ENCODE results near the gene KRTAP29-1. TPM values are rescaled to one million over a fixed set of nuclear protein-coding genes. Genes with fewer than 3 reads are reported as not detected.
"Not testable (repeated sequence)": the region's sequence is repeated elsewhere in the genome, so short reads cannot be mapped to it uniquely, and the experiment has no call there.

KRTAP29-1 gene, protein sequence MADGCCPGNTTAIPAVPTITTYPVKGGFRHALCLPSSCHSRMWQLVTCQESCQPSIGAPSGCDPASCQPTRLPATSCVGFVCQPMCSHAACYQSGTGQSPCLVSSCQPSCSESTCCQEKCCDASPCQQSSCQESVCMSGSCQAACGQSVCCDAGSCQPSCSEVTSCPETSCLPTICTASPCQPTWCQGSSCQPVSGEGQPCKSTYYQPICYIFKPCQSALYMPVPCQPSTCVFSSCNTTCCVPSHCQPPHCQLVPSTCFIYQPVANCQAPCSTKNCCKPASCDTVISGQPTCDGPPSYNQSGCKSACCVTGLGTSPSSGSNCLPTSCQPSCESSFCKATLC
- not detected for total RNA-seq

DNA sequence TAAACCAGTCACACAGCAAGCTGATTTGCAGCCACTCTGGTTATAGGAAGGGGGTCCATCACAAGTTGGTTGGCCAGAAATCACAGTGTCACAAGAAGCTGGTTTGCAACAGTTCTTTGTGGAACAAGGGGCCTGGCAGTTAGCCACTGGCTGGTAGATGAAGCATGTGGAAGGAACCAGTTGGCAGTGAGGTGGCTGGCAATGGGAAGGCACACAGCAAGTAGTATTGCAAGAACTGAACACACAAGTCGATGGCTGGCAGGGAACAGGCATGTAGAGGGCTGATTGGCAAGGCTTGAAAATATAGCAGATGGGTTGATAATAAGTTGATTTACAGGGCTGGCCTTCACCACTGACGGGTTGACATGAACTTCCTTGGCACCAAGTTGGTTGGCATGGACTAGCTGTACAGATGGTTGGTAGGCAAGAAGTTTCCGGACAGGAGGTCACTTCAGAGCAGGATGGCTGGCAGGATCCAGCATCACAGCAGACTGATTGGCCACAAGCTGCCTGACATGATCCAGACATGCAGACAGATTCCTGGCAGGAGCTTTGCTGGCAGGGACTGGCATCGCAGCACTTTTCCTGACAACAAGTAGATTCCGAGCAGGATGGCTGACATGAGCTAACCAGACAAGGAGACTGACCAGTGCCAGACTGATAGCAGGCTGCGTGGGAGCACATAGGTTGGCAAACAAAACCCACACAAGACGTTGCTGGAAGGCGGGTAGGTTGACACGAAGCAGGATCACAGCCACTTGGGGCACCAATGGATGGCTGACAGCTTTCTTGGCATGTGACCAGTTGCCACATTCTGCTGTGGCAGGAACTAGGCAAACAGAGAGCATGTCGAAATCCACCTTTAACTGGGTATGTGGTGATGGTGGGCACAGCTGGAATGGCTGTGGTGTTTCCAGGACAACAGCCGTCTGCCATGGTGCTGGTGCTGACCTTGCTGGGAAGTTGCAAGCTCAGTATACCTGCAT, at the start of gene KRTAP29-1:
Gene KRTAP29-1 (minus strand): TSS at position 936 of the 986 bp plus-strand sequence. CDS start 0 bp downstream, at position 936.
- no peak for DNase-seq

DNA sequence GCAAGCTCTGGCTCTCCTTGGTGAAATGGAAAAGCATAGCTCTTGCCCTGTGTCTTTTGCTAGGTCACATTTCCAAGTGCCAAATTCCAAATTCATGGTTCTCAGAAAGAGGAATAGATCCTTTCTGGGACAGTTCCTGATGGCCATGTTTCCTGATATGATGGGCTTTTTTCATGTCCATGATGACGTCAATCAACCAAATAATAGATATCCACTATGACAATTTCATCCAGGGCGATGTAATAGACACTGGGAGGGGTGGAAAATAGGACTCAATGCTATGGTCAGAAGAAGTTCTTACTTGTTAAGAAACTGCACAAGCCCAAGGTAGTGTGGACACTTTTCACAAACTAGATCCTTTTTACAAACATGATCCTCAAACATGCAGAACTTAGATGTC, 48.5 kb upstream of the KRTAP29-1 start:
- DNase-seq = no peak

DNA sequence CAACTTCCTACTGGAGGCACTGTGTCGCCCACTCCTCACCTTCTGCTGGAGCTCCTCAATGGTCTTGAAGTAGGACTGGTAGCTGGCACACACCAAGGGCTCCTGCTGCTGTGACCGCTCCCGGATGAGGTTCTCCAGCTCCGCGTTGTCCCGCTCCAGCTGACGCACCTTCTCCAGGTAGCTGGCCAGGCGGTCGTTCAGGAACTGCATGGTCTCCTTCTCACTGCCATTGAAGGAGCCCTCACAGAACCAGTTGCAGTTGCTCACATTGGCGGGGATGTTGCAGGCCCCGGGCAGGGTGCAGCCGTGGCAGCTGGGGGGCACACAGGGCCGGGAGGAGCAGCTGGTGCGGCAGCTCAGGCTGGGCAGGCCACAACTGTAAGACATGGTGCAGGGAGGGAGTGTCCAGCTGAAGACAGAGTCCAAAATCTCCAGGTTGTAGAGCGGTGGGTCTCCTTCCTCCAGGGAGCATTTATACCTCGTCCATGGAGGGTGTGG, 47.8 kb upstream of the KRTAP29-1 start, which contains the start of gene KRT33A:
Gene KRT33A (minus strand): TSS at position 448 of the 498 bp plus-strand sequence. CDS start 61 bp downstream, at position 387.
- DNase-seq = not testable (repeated sequence)

DNA sequence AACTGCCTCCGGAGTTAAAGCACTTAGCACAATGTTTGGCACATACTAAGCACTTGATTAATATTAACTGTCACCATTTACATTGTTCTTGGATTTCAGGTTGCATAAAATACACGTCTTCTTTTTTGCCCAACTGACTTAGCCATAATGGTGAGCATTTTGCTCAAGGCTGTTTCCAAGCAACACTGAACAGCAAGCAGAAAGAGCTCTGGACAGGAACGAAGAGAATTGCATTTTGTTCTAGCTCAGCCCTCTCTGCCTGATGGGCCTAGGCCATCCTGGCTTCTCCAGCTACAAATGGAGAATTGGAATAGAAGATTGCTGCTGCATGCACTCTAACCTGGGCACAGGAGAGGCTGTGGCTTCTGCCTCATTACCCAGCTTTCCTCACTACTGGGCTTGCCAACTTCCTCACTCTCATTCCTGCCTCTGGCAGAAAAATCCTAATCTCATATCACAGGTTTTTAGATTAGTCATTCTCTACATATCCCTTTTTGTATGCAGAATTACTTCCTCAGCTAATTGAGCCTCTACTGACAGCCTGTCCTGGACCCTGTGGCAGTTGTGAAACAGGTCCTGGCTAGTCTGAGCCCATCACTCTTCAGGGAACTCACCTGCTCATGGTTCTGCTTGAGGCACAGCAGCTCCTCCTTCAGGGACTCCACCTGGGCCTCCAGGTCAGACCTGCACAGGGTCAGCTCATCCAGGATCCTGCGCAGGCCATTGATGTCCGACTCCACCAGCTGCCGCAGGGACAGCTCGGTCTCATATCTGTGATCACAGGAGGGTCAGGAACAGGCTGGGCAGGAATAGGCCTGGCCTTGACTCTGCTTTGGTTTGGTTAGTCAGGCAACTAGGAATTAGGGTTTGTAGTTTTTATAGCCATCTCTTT, 45.5 kb upstream of the KRTAP29-1 start:
- no peak for DNase-seq

DNA sequence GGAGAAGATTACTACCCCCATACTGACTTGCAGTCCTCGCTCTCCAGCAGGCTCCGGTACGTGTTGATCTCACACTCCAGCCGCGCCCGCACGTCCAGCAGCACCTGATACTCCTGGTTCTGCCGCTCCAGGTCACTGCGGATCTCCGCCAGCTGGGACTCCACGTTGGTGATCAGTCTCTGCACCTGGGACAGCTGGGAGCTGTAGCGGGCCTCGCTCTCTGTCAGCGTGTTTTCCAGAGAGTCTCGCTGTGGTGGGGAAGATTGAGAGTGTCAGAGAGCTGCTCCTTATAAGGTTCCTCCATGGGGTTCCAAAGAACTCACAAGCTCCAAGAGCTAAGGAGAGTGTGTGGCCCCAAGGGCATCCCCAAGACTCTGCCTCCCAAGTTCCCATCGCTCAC, 43.8 kb upstream of the KRTAP29-1 start:
- not testable (repeated sequence) for DNase-seq

DNA sequence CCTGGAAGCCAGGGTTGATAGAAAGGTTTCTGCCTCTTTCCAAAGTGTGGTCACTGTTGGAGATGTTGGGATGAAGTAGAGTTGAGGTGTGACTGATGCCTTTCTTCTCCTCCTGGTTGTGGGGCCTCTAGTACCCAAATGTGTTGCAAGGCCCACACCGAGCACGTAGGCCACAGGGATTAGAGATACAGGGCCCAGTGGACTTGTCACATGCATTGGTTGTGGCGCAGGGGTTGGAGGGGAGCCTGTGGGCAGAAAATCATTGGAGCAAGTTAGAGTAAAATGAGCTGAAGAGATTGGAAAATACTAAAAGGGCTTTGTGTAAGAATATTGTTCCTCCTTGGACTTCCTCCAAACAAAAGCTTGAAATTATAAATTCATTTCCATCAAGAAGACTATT, 43.3 kb upstream of the KRTAP29-1 start:
- no peak for DNase-seq

DNA sequence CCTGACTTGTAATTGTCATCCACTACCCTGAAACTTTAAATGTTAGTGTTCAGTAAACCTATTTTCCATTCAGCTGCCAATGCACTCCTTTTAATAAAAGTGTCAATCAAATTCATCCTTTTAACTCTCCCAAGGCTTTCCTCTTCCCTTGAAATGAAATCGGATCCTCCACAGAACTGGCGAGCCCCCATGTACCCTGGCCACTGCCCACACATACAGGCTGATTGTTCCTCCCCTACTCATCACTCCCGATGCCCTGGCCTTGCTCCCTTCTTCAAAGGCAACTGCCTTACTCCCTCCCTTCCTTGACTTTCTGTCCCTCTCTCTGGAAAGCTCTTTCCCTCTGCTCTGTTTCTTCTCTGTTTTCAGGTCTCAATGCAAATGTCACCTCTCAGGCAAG, 40.4 kb upstream of the KRTAP29-1 start:
- no peak for DNase-seq

DNA sequence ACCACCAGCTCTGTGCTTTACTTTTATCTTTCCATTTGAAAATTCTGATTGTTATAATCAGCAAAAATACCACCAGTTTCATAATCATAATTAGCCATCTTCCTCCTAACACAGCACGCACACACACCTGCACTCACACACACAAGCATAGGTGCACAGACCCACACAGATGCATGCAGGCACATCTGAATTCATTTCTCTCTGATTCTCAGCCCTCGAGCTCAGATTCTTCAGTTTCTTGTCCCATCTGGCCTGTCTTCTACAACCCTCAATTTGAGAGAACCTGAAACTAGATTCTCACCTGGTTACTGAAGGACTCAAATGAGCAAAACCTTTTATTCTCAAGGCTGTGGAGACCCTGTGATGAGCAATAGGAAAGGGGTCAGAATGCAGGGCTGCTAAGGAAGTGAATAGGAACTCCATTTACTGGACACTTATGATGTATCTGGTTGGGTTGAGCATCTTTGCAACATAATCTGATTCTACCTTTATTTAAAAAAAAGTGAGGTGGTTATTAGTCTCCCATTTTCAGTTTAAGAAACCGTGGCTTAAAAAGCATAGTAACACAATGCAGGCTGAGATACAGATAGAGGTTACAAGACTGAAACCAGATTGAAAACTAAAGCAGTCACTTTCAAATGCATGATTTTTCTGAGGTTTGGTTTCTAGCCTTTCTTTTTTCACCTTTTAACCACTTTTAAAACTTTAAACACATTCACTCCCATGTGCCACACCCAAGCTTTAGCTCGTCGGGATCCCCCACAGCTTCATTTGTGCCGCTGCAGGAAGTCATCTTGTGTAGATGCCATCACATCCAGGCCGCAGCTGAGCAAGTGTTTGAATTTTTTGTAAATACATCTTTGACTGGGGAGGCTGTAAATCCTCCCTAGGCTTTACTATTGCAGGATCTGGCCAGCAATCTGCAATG, 38.5 kb upstream of the KRTAP29-1 start:
- peak; percentile 43 for DNase-seq

DNA sequence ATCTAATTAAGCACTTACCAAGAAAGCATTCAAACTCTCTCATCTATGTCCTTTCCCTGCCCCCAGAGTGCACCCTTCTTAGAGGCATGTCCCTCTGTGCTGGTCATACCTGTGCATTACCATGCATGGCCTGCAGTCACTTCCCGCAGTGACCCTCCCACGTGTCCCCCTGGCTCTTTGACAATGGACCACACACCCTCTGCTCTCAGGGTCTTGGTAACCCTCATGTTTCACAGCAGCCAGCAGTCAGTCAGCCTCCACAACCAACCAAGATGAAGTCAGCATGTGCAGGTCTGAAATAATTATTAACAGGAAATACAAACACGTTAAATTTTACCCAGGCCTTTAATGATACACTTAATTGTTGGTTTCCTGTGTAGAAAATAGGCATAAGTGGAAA, 37.8 kb upstream of the KRTAP29-1 start:
- no peak for DNase-seq

DNA sequence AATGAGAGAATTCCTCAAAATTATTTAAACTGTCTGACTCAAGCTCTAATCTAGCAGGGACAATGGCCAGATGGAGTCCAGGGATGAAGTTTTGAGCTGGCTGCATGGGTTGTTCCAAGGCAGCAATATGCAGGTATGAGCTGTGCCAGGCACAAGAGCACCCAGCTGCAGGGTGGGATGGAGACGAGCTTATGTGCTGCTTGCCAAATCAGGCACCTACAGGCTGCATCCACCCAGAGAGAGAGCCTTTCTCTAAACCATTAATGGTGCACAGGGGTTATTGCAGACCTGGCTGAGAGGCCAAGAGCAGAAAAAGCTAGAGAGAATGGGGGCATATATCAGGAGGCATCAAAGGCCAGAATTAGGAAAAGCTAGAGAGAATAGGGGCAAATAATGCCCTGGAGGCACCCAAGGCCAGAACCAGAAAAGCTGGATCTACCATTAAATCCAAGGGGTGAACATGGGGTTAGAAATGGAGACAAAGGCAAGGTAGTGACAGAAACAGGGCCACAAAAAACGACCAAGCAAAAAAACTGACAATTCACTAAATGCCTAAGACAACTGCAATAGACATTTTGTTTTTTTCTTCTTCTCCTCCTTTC, 37.0 kb upstream of the KRTAP29-1 start:
- DNase-seq = no peak

DNA sequence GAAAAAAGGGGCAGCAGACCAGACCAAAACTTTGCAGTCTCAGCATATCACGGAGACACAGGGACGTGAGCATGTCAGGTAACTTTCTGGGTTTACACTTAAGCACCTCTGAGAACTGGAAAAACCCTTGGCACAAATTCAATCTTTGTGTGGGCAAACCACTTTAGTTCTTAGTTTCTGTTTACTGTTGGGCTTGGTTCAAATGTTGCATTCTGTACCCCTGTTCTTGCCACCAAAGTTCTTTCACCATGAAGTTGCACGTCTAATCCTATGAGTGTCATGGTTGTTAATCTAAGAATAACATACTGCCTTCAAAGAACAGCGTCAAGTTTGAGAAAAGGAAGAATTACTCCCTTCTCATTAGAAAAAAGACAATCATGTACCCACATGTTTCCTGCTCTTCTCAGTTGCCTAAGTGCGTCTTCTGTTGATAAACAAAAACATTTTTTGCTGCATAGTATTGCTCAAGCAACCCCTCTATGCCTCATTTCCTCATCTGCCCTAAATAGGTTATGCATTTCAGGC, 36.4 kb upstream of the KRTAP29-1 start:
- DNase-seq = peak; percentile 54

DNA sequence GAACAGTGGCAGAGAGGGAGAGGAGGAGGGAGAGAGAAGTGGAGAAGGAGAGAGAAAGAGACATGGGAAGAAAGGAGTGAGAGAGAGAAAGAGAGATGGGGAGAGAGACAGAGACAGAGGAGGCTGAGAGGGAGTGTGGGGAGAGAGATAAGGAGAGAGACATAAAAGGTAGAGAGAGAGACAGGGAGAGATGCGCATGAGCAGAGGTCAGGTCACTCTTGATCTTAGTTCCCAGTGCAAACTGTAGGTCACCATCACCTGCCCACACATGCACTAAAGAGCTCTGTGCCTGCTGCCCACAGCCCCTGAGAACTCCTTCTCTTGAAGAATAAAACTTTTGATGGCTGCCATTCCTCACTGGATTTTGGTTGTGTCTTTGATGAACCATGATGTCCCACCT, 33.1 kb upstream of the KRTAP29-1 start:
- DNase-seq = no peak

DNA sequence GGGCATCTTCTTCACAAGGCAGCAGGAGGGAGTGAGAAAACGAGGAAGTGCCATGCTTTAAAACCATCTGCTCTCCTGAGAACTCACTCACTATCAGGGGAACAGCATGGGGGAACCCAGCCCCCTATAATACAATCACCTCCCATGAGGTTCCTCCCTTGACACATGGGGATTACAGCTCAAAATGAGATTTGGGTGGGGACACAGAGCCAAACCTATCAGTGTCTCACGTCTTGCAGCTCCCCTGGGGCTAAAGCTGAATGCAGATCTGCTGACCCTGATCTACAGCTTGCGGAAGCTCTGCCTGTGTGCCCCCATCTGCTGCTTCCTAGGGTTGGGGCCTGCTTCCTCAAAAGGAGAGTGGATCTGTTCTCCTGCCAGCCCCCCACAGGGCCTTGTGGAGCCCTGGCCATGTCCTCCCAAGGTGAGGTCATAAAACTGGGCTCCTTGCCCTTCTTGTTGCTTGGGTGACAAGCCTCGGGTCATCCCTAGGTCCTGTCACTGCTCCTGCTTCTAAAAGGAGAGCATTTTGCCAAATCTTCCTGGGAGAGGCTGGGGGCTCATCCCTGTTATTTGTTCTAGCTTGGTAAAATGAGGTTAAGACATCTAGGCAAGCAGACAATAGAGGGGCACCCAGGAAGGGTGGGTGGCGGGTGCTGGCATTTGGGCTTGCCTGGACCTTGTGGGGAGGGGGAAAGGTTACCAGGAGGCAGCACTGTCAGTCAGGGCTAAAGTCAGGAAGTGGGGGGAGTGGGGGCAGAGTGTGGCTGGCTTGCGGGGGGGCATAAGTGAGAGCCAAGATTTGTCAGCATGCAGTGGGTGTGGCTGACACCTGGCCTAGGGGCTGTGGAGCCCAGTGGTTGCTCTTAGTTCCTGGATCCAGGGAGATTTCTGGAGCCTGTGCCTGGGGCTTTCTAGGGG, 32.0 kb upstream of the KRTAP29-1 start:
- DNase-seq = no peak

DNA sequence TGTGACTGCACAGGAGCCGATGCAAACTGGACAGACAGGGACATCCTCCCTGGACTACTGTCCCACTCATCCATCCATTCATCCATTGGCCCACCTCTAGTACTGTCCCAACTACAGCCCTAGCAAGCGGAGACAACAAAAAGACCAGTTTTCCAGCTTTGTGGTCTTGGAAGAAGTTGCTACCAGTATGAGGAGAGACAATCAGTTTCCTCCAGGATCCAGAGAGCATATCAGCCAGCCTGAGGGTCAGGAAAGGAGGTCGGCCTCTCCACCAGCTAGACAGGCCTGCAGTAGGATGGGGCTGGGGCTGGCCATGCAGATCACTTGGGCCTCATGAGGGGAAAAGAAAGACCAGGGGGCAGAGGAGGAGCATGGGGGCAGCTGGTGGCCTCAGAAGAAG, 31.2 kb upstream of the KRTAP29-1 start:
- no peak for DNase-seq

DNA sequence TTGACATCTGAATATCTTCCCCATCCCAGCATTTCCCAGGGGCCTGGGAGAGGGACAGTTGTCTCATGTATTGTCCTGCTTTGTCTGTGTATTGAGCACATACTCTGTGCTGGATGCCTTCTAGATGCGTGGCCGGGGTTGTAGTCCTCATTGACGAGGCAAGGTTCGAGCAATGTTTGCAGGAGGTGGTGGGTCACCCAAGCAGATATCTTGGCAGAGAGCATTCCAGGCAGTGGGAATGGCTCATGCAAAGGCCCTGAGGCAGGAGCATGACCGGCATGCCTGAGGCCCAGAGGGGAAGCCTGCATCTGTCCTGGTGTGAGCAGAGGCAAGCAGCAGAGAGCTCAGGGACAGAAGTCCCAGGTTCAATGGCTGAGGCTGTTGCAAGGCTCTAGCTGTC, 30.4 kb upstream of the KRTAP29-1 start:
- DNase-seq = no peak

DNA sequence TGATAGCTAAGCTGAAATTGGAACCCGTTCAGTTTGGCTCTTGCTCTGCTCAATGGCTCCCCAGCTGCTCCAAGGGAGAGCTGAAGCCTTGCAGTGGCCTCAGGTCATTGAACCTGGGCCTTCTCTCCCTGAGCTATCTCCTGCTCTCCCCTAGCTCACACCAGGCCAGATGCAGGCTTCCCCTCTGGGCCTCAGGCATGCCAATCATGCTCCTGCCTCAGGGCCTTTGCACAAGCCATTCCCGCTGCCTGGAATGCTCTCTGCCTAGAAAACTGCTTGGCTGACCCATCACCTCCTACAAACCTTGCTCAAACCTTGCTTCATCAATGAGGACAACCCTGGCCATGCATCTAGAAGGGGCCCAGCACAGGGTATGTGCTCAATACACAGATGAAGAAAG, 29.6 kb upstream of the KRTAP29-1 start:
- no peak for DNase-seq

DNA sequence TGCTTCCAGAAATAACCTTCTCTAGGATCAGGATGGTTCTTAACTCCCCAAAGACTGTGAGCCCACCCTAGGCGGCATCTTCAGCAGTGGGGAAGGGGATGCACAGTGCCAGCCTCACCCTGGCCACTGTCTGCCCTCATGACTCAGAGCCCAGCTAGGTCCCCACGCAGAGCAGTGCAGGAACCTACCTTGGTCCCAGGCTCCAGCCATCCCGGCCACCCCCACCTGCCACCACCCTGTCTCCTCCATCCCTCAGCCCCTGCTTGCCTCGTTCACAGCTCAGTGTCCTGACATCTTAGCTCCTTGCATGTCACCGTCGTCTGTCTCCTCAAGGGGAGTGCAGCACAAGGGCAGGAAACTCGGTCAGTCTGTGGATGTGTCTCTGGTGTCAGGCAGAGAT, 29.0 kb upstream of the KRTAP29-1 start:
- no peak for DNase-seq

DNA sequence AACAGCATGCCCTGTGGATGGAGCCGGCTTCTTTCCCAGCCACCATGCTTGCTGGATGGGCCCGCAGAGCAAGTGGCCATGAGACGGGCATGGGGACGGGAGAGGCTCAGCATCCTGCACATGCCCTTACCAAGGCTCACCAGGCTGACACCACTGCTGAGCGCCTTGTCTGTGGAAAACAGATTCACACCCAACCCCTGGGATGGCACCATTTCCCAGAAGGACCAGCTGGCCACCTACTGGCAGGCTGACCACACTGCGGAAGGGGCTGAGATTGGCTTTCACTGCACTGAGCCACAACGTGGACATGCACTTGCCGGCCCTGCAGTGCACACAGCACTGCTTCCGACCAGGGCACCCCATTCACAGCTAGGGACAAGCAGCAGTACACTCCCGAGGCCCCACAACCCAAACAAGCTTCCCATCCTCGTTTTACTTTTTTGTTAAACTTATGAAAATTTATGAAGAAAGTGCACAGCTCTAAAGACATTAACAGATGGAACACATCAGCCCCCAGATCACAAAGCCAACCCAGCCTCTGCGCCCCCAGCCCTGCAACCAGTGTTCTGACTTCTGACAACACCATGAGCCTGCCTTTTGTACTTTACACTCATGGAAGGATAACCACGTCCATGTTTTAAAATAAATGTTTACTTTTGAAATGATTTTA, 26.8 kb upstream of the KRTAP29-1 start:
- no peak for DNase-seq

DNA sequence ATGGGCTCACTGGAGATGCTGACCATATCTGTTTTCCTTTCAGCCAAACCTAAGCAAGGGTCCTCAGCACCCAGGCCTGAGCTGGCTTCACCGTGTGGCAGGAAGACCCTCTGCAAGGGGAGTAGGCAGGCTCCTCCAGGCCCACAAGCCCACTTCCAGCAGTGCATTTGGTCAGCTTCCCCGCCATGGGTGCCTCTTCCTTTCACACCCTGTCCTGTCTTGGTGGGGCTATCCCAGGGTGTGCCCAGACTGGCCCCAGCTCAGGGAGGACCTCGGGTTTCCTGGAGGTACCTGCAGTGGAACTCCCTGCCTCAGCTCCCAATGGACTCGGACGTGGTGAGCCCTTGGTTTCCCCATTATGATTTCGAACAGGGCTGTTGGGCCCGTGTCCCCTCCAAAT, 25.6 kb upstream of the KRTAP29-1 start:
- DNase-seq = no peak
